Endothelial cell (in vitro differentiated cells): Measurements from ENCODE around the gene NFATC1. TPM values are rescaled to one million over a fixed set of nuclear protein-coding genes. Genes with fewer than 3 reads are reported as not detected.

ENCODE experiments used
- DNase-seq: peaks from one replicate; pipeline ENCODE4 v3.0.0; 2021; ENCODE audit warnings: low spot score
- H3K27ac Mint-ChIP-seq: one replicate; pipeline ENCODE4 v1.8.0; 2021; ENCODE audit warnings: mixed read lengths, inconsistent platforms; ENCODE audit not compliant: unreplicated experiment
- H3K27me3 Mint-ChIP-seq: one replicate; pipeline ENCODE4 v1.8.0; 2021; ENCODE audit warnings: mild to moderate bottlenecking, moderate library complexity, mixed read lengths, inconsistent platforms; ENCODE audit not compliant: unreplicated experiment
- H3K36me3 Mint-ChIP-seq: one replicate; pipeline ENCODE4 v1.8.0; 2021; ENCODE audit warnings: mild to moderate bottlenecking, low read depth, mixed read lengths, inconsistent platforms; ENCODE audit not compliant: unreplicated experiment
- H3K4me1 Mint-ChIP-seq: one replicate; pipeline ENCODE4 v1.8.0; 2021; ENCODE audit warnings: mild to moderate bottlenecking, mixed read lengths, inconsistent platforms; ENCODE audit not compliant: unreplicated experiment
- H3K4me3 Mint-ChIP-seq: one replicate; pipeline ENCODE4 v1.8.0; 2021; ENCODE audit warnings: mild to moderate bottlenecking, mixed read lengths, inconsistent platforms; ENCODE audit not compliant: unreplicated experiment
- H3K9me3 Mint-ChIP-seq: one replicate; pipeline ENCODE4 v1.8.0; 2021; ENCODE audit warnings: mixed read lengths, inconsistent platforms; ENCODE audit not compliant: unreplicated experiment
- CTCF ChIP-seq: fragments of 200-600 bp; sonication (generic); IDR thresholded peaks from one replicate; pipeline ENCODE4 v1.5.0; 2021; ENCODE audit warnings: antibody characterized with exemption; ENCODE audit not compliant: unreplicated experiment
- total RNA-seq: library from RNA; stranded (reverse); fragmentation: NEBNext Ultra II Directional; extraction: Animal tissue kit (Norgen Biotek cat#: 25700); gene quantifications from one replicate; pipeline ENCODE4 v1.2.1, GENCODE V29; 2021; ENCODE audit not compliant: unreplicated experiment

NFATC1 gene
- total RNA-seq, 1 donor from 2014 or later: 40.6 TPM

- peaks cover 9% of the 10 kb centered on the region for H3K27me3 Mint-ChIP-seq
These were observed 12.2 kb upstream of the NFATC1 start for GRCh38 chr18:79383388-79384056.

DNA sequence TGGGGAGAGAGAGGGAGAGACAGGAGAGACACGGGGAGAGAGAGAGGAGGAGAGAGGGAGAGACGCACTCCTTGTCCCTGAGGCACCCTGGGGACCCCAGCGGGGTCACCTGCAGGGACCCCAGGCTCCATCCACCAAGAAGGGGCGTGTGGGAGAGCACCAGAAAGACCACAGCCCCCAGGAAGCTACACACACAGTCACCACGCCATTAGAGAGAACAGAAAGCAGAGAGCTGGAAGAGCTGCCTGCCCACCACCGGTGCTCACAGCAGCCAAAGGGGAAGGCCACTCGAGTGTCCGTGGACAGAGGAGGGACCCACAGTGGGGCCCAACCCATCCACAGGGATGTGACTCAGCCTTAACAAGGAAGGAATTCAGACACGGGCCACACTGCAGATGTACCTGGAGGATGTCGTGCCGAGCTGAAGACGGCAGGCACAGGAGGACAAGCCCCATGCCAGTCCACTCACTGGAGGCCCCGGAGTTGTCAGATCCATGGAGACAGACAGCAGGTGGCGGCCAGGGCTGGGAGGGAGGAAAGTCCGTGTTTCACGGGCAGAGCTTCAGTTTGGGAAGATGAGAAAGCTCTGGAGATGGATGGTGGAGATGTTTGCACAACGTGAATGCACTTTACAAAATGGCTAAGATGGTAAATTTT lies 11.5 kb upstream of the NFATC1 start:
- peak; percentile 2 for DNase-seq
- H3K27me3 Mint-ChIP-seq: peaks cover 9% of the 10 kb centered on the region
- H3K36me3 Mint-ChIP-seq: peaks cover 4% of the 10 kb centered on the region
- peaks cover 21% of the 10 kb centered on the region for H3K4me1 Mint-ChIP-seq
- H3K4me3 Mint-ChIP-seq: no peak overlapping the region
- H3K9me3 Mint-ChIP-seq: no peaks in the 10 kb centered on the region
- H3K27ac Mint-ChIP-seq: no peak overlapping the region
- no peak for TF ChIP-seq CTCF

More at GRCh38 chr18:79383388-79384056, 12.2 kb upstream of the NFATC1 start:
- TF ChIP-seq CTCF: no peak
- Mint-ChIP-seq H3K4me1 (peaks cover 13% of the 10 kb centered on the region), H3K27ac (no peak overlapping the region), H3K36me3 (peaks cover 4% of the 10 kb centered on the region), H3K4me3 (no peak overlapping the region), H3K9me3 (no peaks in the 10 kb centered on the region)
- DNase-seq: no peak

DNA sequence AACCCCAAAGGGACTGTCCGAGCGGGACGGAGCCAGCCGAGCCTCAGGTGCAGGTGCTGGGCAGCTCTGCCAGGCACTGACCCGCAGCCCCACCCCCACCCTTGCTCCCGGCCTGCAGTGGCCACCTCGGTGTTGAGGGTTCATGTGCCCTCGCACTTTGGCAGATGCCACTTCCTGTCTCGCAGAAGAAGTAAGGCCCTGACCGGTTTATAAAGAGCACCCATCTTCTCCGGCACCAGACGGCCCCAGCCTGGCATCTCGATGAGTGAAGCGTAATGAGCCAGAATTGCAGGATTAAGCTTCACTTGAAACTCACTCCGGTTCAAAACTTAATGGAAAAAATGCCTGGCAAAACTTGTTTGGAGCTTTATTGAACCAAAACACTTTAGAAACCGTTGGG lies 10.9 kb upstream of the NFATC1 start:
- H3K27me3 Mint-ChIP-seq: peaks cover 8% of the 10 kb centered on the region
- DNase-seq: no peak

GRCh38 chr18:79385326-79385707 lies 10.4 kb upstream of the NFATC1 start:
- DNase-seq: no peak
- peaks cover 4% of the 10 kb centered on the region for H3K36me3 Mint-ChIP-seq
- no peak overlapping the region for H3K4me3 Mint-ChIP-seq
- no peak overlapping the region for H3K27ac Mint-ChIP-seq
- peaks cover 8% of the 10 kb centered on the region for H3K27me3 Mint-ChIP-seq
- no peak for TF ChIP-seq CTCF
- no peaks in the 10 kb centered on the region for H3K9me3 Mint-ChIP-seq
- H3K4me1 Mint-ChIP-seq: peaks cover 22% of the 10 kb centered on the region

More for the DNA sequence above, 10.9 kb upstream of the NFATC1 start:
- H3K4me3 Mint-ChIP-seq: no peak overlapping the region
- no peak overlapping the region for H3K27ac Mint-ChIP-seq
- no peak for TF ChIP-seq CTCF
- H3K36me3 Mint-ChIP-seq: peaks cover 4% of the 10 kb centered on the region
- H3K4me1 Mint-ChIP-seq: peaks cover 22% of the 10 kb centered on the region
- no peaks in the 10 kb centered on the region for H3K9me3 Mint-ChIP-seq

GRCh38 chr18:79385708-79386341 lies 9.9 kb upstream of the NFATC1 start:
- Mint-ChIP-seq H3K4me1 (peaks cover 22% of the 10 kb centered on the region), H3K27me3 (peaks cover 8% of the 10 kb centered on the region), H3K27ac (no peak overlapping the region), H3K36me3 (peaks cover 4% of the 10 kb centered on the region), H3K4me3 (no peak overlapping the region), H3K9me3 (no peaks in the 10 kb centered on the region)
- no peak for TF ChIP-seq CTCF
- peak; percentile 2 for DNase-seq
